HCT116 (cell line): Measurements from ENCODE around the gene SEL1L3. TPM values are rescaled to one million over a fixed set of nuclear protein-coding genes. Genes with fewer than 3 reads are reported as not detected.

Experiments used
- ATAC-seq: fragments of 200-7000 bp; cut with Tn5 transposase; 2 replicates; pipeline ENCODE4 v1.9.1; 2020; ENCODE audit warnings: mild to moderate bottlenecking, moderate library complexity
- BruUV-seq: library from RNA; stranded (reverse); fragments of 400-500 nt; replicated peaks from 2 replicates; lab custom pipeline; 2021; lab: Mats Ljungman, UMichigan
- CTCF ChIA-PET: fragments of 300-600 bp; sonication (Branson Sonifier 250); formaldehyde crosslinking; loops from one replicate; lab custom pipeline; 2021; ENCODE audit warnings: antibody characterized with exemption; lab: Charles Lee
- POLR2A ChIA-PET: fragments of 300-600, 350-600 bp; sonication (Branson Sonifier 250); formaldehyde crosslinking; loops from one replicate; lab custom pipeline; 2021; ENCODE audit warnings: antibody characterized with exemption; lab: Charles Lee
- RAD21 ChIA-PET, 2 experiments: fragments of 300-600 bp; sonication (Branson Sonifier 250); formaldehyde crosslinking; loops; one replicate each; lab custom pipeline; 2023; ENCODE audit warnings: low total read pairs in 2 of 2; ENCODE audit not compliant: uncharacterized antibody in 2 of 2, unreplicated experiment in 2 of 2, low non-redundant PET in 1 of 2; lab: Charles Lee
- DNase-seq: peaks from one replicate; pipeline ENCODE4 v3.0.0-alpha.2; 2010; ENCODE audit warnings: low read depth, low spot score
- H2AFZ ChIP-seq: fragments of 200-600 bp; shearing (Covaris generic), sonication (generic); 2 replicates; pipeline ENCODE4 v1.6.1; 2017; ENCODE audit warnings: low read depth, mixed run types, mixed read lengths, antibody characterized with exemption, low read length; ENCODE audit not compliant: poor library complexity, severe bottlenecking
- H3K27ac ChIP-seq: 2 replicates; pipeline ENCODE4 v1.5.1; 2012; ENCODE audit warnings: low read depth, low read length
- H3K27me3 ChIP-seq: fragments of 200-600 bp; sonication (generic); 2 replicates; pipeline ENCODE4 v1.6.1; 2016; ENCODE audit warnings: mixed run types, low read length, mixed read lengths; ENCODE audit not compliant: insufficient read depth
- H3K36me3 ChIP-seq, 2 experiments: fragments of 200-500 bp in 1 of 2; fragments of 200-600 bp in 1 of 2; sonication (Bioruptor generic) in 1 of 2; sonication (generic) in 1 of 2; 2 replicates each; pipeline versions ENCODE4 v1.5.1 to v1.6.1; 2014 to 2016; ENCODE audit warnings: low read length in 2 of 2, inconsistent platforms in 1 of 2, mixed read lengths in 1 of 2, mixed run types in 1 of 2; ENCODE audit not compliant: insufficient read depth in 2 of 2, control insufficient read depth in 1 of 2
- H3K4me1 ChIP-seq, 2 experiments: fragments of 200-600 bp in 1 of 2; sonication (generic) in 1 of 2; 2 replicates each; pipeline versions ENCODE4 v1.5.1 to v1.6.1; 2012 to 2017; ENCODE audit warnings: low read length in 2 of 2, inconsistent platforms in 1 of 2, mild to moderate bottlenecking in 1 of 2, mixed read lengths in 1 of 2, mixed run types in 1 of 2, moderate library complexity in 1 of 2; ENCODE audit not compliant: insufficient read depth in 2 of 2, control insufficient read depth in 1 of 2
- H3K4me2 ChIP-seq: fragments of 200-600 bp; sonication (generic); 2 replicates; pipeline ENCODE4 v1.6.1; 2017; ENCODE audit warnings: mixed run types, low read length, mixed read lengths
- H3K4me3 ChIP-seq, 2 experiments: fragments of 200-600 bp in 1 of 2; sonication (generic) in 1 of 2; replicated peaks in 1 of 2; 2 replicates each; pipeline ENCODE4 v1.5.1; 2011 to 2016; ENCODE audit warnings: low read length in 2 of 2, control low read depth in 1 of 2, low read depth in 1 of 2, mild to moderate bottlenecking in 1 of 2, mixed read lengths in 1 of 2, mixed run types in 1 of 2
- H3K79me2 ChIP-seq: fragments of 200-600 bp; sonication (generic); 2 replicates; pipeline ENCODE4 v1.6.1; 2017; ENCODE audit warnings: mild to moderate bottlenecking, mixed run types, low read length, moderate library complexity, mixed read lengths; ENCODE audit not compliant: insufficient read depth
- H3K9ac ChIP-seq: fragments of 200-600 bp; sonication (generic); 2 replicates; pipeline ENCODE4 v1.6.1; 2016; ENCODE audit warnings: low read length, mixed read lengths
- H3K9me2 ChIP-seq: fragments of 200-600 bp; sonication (generic), shearing (Covaris generic); 2 replicates; pipeline ENCODE4 v1.6.1; 2017; ENCODE audit warnings: mixed run types, mild to moderate bottlenecking, moderate library complexity; ENCODE audit not compliant: insufficient read depth
- H3K9me3 ChIP-seq, 2 experiments: fragments of 200-500 bp in 1 of 2; fragments of 200-600 bp in 1 of 2; sonication (Bioruptor generic) in 1 of 2; sonication (generic) in 1 of 2; 2 replicates each; pipeline ENCODE4 v1.6.1; 2014 to 2017; ENCODE audit warnings: low read length in 2 of 2, mixed read lengths in 2 of 2, inconsistent platforms in 1 of 2, low read depth in 1 of 2, mild to moderate bottlenecking in 1 of 2, mixed run types in 1 of 2, moderate library complexity in 1 of 2; ENCODE audit not compliant: control insufficient read depth in 1 of 2, insufficient read depth in 1 of 2
- H4K20me1 ChIP-seq: fragments of 200-600 bp; sonication (generic), shearing (Covaris generic); 2 replicates; pipeline ENCODE4 v1.6.1; 2017; ENCODE audit warnings: mixed run types, mild to moderate bottlenecking, moderate library complexity; ENCODE audit not compliant: insufficient read depth
- CEBPB ChIP-seq: IDR thresholded peaks from 2 replicates; pipeline ENCODE4 v1.6.1; 2012; ENCODE audit warnings: low read depth
- EGR1 ChIP-seq: IDR thresholded peaks from 2 replicates; pipeline ENCODE4 v1.6.1; 2012; ENCODE audit warnings: low read depth
- EZH2 ChIP-seq: fragments of 200-600 bp; sonication (generic); IDR thresholded peaks from 2 replicates; pipeline ENCODE4 v1.6.1; 2017; ENCODE audit warnings: antibody characterized with exemption, mixed run types
- EZH2phosphoT487 ChIP-seq: fragments of 200-600 bp; IDR thresholded peaks from 2 replicates; pipeline ENCODE4 v1.6.1; 2018; ENCODE audit warnings: antibody characterized with exemption, borderline replicate concordance
- FOSL1 ChIP-seq: IDR thresholded peaks from 2 replicates; pipeline ENCODE4 v1.6.1; 2012; ENCODE audit warnings: low read depth
- POLR2AphosphoS5 ChIP-seq: IDR thresholded peaks from 2 replicates; pipeline ENCODE4 v1.6.1; 2011; ENCODE audit warnings: mild to moderate bottlenecking, low read depth, low read length, moderate library complexity
- SIN3A ChIP-seq: IDR thresholded peaks from 2 replicates; pipeline ENCODE4 v1.6.1; 2012; ENCODE audit warnings: low read depth
- SP1 ChIP-seq: IDR thresholded peaks from 2 replicates; pipeline ENCODE4 v1.6.1; 2012; ENCODE audit warnings: low read depth
- SRF ChIP-seq: IDR thresholded peaks from 2 replicates; pipeline ENCODE4 v1.6.1; 2012; ENCODE audit warnings: low read depth
- TCF7L2 ChIP-seq: IDR thresholded peaks from 2 replicates; pipeline ENCODE4 v1.7.0; 2011; ENCODE audit warnings: borderline replicate concordance, inconsistent platforms; ENCODE audit not compliant: insufficient read depth, insufficient read length; ENCODE audit errors: extremely low read depth
- ZNF274 ChIP-seq: fragments of 200-500 bp; sonication (Bioruptor generic); IDR thresholded peaks from 2 replicates; pipeline ENCODE4 v1.6.1; 2014; ENCODE audit warnings: mild to moderate bottlenecking, low read depth, low read length, inconsistent platforms
- intact Hi-C: fragments of 100-400 bp; cut with micrococcal nuclease; formaldehyde crosslinking; loops from 2 replicates; pipeline ENCODE4 v1.10.0; 2022
- total RNA-seq: library from RNA; stranded (reverse); gene quantifications from one replicate; pipeline ENCODE4 v1.2.1, GENCODE V29; 2021; ENCODE audit not compliant: unreplicated experiment
- TF ChIP-seq, protein P1 (sequence below): IDR thresholded peaks from 2 replicates; pipeline ENCODE4 v1.6.1; 2011; ENCODE audit warnings: mild to moderate bottlenecking, low read length, moderate library complexity; ENCODE audit not compliant: insufficient replicate concordance; ENCODE audit errors: extremely low read depth

SEL1L3 gene
- total RNA-seq, 1 experiment from 2014 or later = 45.0 TPM

DNA sequence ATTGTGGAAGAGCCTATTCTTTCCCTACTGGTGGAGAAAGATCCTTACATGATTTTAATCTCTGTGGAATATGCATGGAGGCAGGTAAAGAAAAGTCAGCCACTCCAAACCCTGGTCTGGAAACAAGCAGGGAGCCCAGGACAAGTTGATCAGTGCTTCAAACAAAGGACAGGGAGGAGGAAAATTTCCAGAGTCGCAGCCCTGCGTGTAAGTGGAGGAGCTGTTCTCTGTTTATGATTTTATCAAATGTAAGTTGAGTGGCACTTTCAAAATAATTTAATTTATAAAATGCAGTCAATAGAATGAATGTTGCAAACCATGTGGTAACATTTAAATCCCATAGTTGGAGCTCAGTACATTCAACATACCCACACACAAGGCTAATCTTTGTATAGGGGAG is 150.2 kb downstream of the SEL1L3 start:
- Histone ChIP-seq H3K9me2 (no peaks in the 10 kb centered on the region), H3K4me2 (no peak overlapping the region), H3K36me3 (no peaks in the 10 kb centered on the region), H3K79me2 (no peaks in the 10 kb centered on the region), H3K27me3 (no peaks in the 10 kb centered on the region), H3K9me3 (no peaks in the 10 kb centered on the region), H3K4me3 (no peak overlapping the region), H3K4me1 (peaks cover 4 to 6% of the 10 kb centered on the region in 2 experiments; a peak in 3 of 4 replicates), H2AFZ (no peak overlapping the region), H3K9ac (no peak overlapping the region), H4K20me1 (no peaks in the 10 kb centered on the region), H3K27ac (no peak overlapping the region)
- DNase-seq (no peak), ATAC-seq (no peak)
- TF ChIP-seq, protein P1, sequence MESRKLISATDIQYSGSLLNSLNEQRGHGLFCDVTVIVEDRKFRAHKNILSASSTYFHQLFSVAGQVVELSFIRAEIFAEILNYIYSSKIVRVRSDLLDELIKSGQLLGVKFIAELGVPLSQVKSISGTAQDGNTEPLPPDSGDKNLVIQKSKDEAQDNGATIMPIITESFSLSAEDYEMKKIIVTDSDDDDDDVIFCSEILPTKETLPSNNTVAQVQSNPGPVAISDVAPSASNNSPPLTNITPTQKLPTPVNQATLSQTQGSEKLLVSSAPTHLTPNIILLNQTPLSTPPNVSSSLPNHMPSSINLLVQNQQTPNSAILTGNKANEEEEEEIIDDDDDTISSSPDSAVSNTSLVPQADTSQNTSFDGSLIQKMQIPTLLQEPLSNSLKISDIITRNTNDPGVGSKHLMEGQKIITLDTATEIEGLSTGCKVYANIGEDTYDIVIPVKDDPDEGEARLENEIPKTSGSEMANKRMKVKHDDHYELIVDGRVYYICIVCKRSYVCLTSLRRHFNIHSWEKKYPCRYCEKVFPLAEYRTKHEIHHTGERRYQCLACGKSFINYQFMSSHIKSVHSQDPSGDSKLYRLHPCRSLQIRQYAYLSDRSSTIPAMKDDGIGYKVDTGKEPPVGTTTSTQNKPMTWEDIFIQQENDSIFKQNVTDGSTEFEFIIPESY = no peak
- TF ChIP-seq EGR1 = no peak
- no peak for TF ChIP-seq TCF7L2
- TF ChIP-seq CEBPB = no peak
- no TSS peak for BruUV-seq
- ChIA-PET POLR2A (no interaction called here), CTCF (no interaction called here), RAD21 (no interaction called here)
- intact Hi-C loops = no loop called here

DNA sequence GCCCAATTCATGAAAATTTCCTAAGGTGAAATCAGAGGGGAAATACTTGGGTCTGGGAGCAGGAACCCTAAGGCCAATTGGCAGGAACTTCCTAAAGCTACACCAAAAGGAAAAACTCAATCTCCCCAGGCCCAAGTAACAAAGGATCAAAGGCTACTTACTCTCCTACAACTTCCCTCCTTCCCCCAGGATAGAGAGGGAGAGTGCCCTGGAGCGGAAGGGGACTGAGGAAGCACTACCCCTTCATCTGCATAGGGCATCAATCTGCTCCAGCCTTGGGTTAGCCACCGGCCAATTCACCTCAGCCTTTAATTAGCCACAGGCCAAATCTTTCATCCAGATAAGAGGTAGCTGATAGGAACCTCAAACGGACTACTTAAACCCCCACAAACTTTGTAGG is 152.2 kb downstream of the SEL1L3 start:
- Histone ChIP-seq H3K9me2 (no peaks in the 10 kb centered on the region), H3K4me3 (no peak overlapping the region), H2AFZ (no peak overlapping the region), H3K4me1 (peaks cover 4 to 6% of the 10 kb centered on the region in 2 experiments; a peak in 3 of 4 replicates), H3K79me2 (no peaks in the 10 kb centered on the region), H3K4me2 (peak overlapping the region; percentile 14; the same call in 1 of the 2 replicates), H3K27me3 (no peaks in the 10 kb centered on the region), H3K27ac (no peak overlapping the region), H3K9me3 (no peaks in the 10 kb centered on the region), H3K36me3 (no peaks in the 10 kb centered on the region), H4K20me1 (no peaks in the 10 kb centered on the region), H3K9ac (no peak overlapping the region)
- no TSS peak for BruUV-seq
- TF ChIP-seq, protein P1 = no peak
- TF ChIP-seq EZH2 (no peak), CEBPB (no peak), FOSL1 (no peak), SRF (no peak), SP1 (no peak), POLR2AphosphoS5 (no peak), ZNF274 (no peak), SIN3A (no peak), EZH2phosphoT487 (no peak)
- RAD21 ChIA-PET = no interaction called here
- ATAC-seq (no peak), DNase-seq (no peak)
- CTCF ChIA-PET = no interaction called here
- POLR2A ChIA-PET = no interaction called here
- intact Hi-C loops = no loop called here
